H9 (cell line): ENCODE data around the gene GJB4. TPM values are rescaled to one million over a fixed set of nuclear protein-coding genes. Genes with fewer than 3 reads are reported as not detected.

Experiments
- DNase-seq: peaks from one replicate; pipeline ENCODE4 v3.0.0-alpha.2; 2017
- H2AFZ ChIP-seq: one replicate; pipeline ENCODE4 v1.6.1; 2013; ENCODE audit warnings: mild to moderate bottlenecking, low read length, control low read depth, moderate library complexity
- H2AK5ac ChIP-seq: 2 replicates; pipeline ENCODE4 v1.6.1; 2013; ENCODE audit warnings: low read length, control low read depth, mixed read lengths; ENCODE audit not compliant: insufficient read length
- H2BK120ac ChIP-seq: one replicate; pipeline ENCODE4 v1.6.1; 2013; ENCODE audit warnings: low read depth, mild to moderate bottlenecking, low read length, control low read depth, inconsistent platforms; ENCODE audit not compliant: poor library complexity, severe bottlenecking
- H2BK12ac ChIP-seq: 2 replicates; pipeline ENCODE4 v1.6.1; 2013; ENCODE audit warnings: low read length, control low read depth, mixed read lengths, low read depth; ENCODE audit not compliant: insufficient read length
- H2BK15ac ChIP-seq: 2 replicates; pipeline ENCODE4 v1.6.1; 2013; ENCODE audit warnings: low read depth, low read length, control low read depth
- H2BK20ac ChIP-seq: one replicate; pipeline ENCODE4 v1.6.1; 2013; ENCODE audit warnings: low read depth, mild to moderate bottlenecking, low read length, control low read depth, inconsistent platforms; ENCODE audit not compliant: poor library complexity, severe bottlenecking
- H2BK5ac ChIP-seq: 2 replicates; pipeline ENCODE4 v1.6.1; 2013; ENCODE audit warnings: low read length, control low read depth, mixed read lengths; ENCODE audit not compliant: insufficient read length
- H3K14ac ChIP-seq: 2 replicates; pipeline ENCODE4 v1.6.1; 2013; ENCODE audit warnings: low read length, control low read depth; ENCODE audit not compliant: insufficient read depth
- H3K18ac ChIP-seq: 2 replicates; pipeline ENCODE4 v1.6.1; 2013; ENCODE audit warnings: low read depth, mild to moderate bottlenecking, mixed read lengths, low read length, control low read depth; ENCODE audit not compliant: insufficient read length
- H3K23ac ChIP-seq: 2 replicates; pipeline ENCODE4 v1.6.1; 2013; ENCODE audit warnings: low read length, control low read depth, mixed read lengths, low read depth; ENCODE audit not compliant: insufficient read length
- H3K23me2 ChIP-seq: 2 replicates; pipeline ENCODE4 v1.6.1; 2013; ENCODE audit warnings: low read depth, mild to moderate bottlenecking, mixed read lengths, low read length, control low read depth; ENCODE audit not compliant: insufficient read length, poor library complexity, severe bottlenecking
- H3K27ac ChIP-seq: 2 replicates; pipeline ENCODE4 v1.5.1; 2013; ENCODE audit warnings: low read length, control low read depth, mixed read lengths, low read depth; ENCODE audit not compliant: insufficient read length
- H3K27me3 ChIP-seq: 2 replicates; pipeline ENCODE4 v1.6.1; 2013; ENCODE audit warnings: low read length, control low read depth, inconsistent platforms; ENCODE audit not compliant: insufficient read depth
- H3K4ac ChIP-seq: 2 replicates; pipeline ENCODE4 v1.6.1; 2013; ENCODE audit warnings: low read depth, mild to moderate bottlenecking, control low read depth, inconsistent platforms, low read length, moderate library complexity
- H3K4me1 ChIP-seq: 2 replicates; pipeline ENCODE4 v1.6.1; 2013; ENCODE audit warnings: low read length, control low read depth, inconsistent platforms; ENCODE audit not compliant: insufficient read depth
- H3K4me2 ChIP-seq: 2 replicates; pipeline ENCODE4 v1.6.1; 2013; ENCODE audit warnings: low read length, control low read depth, mixed read lengths; ENCODE audit not compliant: insufficient read length, insufficient read depth
- H3K56ac ChIP-seq: 2 replicates; pipeline ENCODE4 v1.6.1; 2013; ENCODE audit warnings: low read depth, mild to moderate bottlenecking, mixed read lengths, low read length, control low read depth; ENCODE audit not compliant: insufficient read length
- H3K79me1 ChIP-seq: 2 replicates; pipeline ENCODE4 v1.6.1; 2013; ENCODE audit warnings: low read depth, mild to moderate bottlenecking, moderate library complexity, low read length, control low read depth, inconsistent platforms; ENCODE audit not compliant: insufficient read depth, poor library complexity, severe bottlenecking
- H3K79me2 ChIP-seq: 2 replicates; pipeline ENCODE4 v1.6.1; 2013; ENCODE audit warnings: low read length, control low read depth, inconsistent platforms; ENCODE audit not compliant: insufficient read depth
- H3K9ac ChIP-seq: 2 replicates; pipeline ENCODE4 v1.6.1; 2013; ENCODE audit warnings: low read length, control low read depth, mixed read lengths; ENCODE audit not compliant: insufficient read length; ENCODE audit errors: extremely low read depth
- H3K9me3 ChIP-seq: one replicate; pipeline ENCODE4 v1.6.1; 2013; ENCODE audit warnings: low read depth, low read length, inconsistent platforms; ENCODE audit not compliant: control insufficient read depth
- H3T11ph ChIP-seq: one replicate; pipeline ENCODE4 v1.6.1; 2013; ENCODE audit warnings: mild to moderate bottlenecking, low read length, control low read depth, inconsistent platforms
- H4K20me1 ChIP-seq: one replicate; pipeline ENCODE4 v1.6.1; 2013; ENCODE audit not compliant: control insufficient read depth, insufficient read length, insufficient read depth
- H4K5ac ChIP-seq: 2 replicates; pipeline ENCODE4 v1.6.1; 2013; ENCODE audit warnings: low read depth, mild to moderate bottlenecking, mixed read lengths, low read length, control low read depth; ENCODE audit not compliant: insufficient read length
- H4K8ac ChIP-seq: replicated peaks from 2 replicates; pipeline ENCODE4 v1.6.1; 2013; ENCODE audit warnings: low read length, control low read depth, mixed read lengths, low read depth; ENCODE audit not compliant: insufficient read length
- H4K91ac ChIP-seq: 2 replicates; pipeline ENCODE4 v1.6.1; 2013; ENCODE audit warnings: low read depth, mild to moderate bottlenecking, moderate library complexity, mixed read lengths, low read length, control low read depth; ENCODE audit not compliant: insufficient read length
- H3K27ac Mint-ChIP-seq, 3 experiments: 2 replicates in 2 of 3; 3 replicates in 1 of 3; pipeline ENCODE4 v1.8.0; 2020 to 2021; ENCODE audit warnings: mixed read lengths in 3 of 3, mild to moderate bottlenecking in 1 of 3, moderate library complexity in 1 of 3
- H3K27me3 Mint-ChIP-seq: 2 replicates; pipeline ENCODE4 v1.8.0; 2021; ENCODE audit warnings: low read depth, mild to moderate bottlenecking, moderate library complexity, mixed read lengths
- H3K36me3 Mint-ChIP-seq, 3 experiments: 2 replicates in 2 of 3; 3 replicates in 1 of 3; pipeline ENCODE4 v1.8.0; 2020 to 2021; ENCODE audit warnings: low read depth in 3 of 3, mixed read lengths in 3 of 3; ENCODE audit not compliant: insufficient read depth in 1 of 3
- H3K4me1 Mint-ChIP-seq, 2 experiments: 2 replicates each; pipeline ENCODE4 v1.8.0; 2020; ENCODE audit warnings: mixed read lengths in 2 of 2
- H3K4me3 Mint-ChIP-seq, 2 experiments: 2 replicates in 1 of 2; 3 replicates in 1 of 2; pipeline ENCODE4 v1.8.0; 2020 to 2021; ENCODE audit warnings: mild to moderate bottlenecking in 2 of 2, mixed read lengths in 2 of 2, moderate library complexity in 1 of 2
- H3K9me3 Mint-ChIP-seq, 2 experiments: 2 replicates in 1 of 2; 3 replicates in 1 of 2; pipeline ENCODE4 v1.8.0; 2020; ENCODE audit warnings: mild to moderate bottlenecking in 2 of 2, mixed read lengths in 2 of 2, moderate library complexity in 1 of 2
- CTCF ChIP-seq: fragments of 200-600 bp; sonication (generic); conservative IDR thresholded peaks from 3 replicates; pipeline ENCODE4 v1.8.0; 2021; ENCODE audit warnings: antibody characterized with exemption, mild to moderate bottlenecking
- whole genome bisulfite sequencing: extraction: QIAGEN DNeasy Blood & Tissue Kit; methylation state at CpG from one replicate; pipeline ENCODE4 v1.1.7; 2013; ENCODE audit warnings: missing lambda C conversion rate, low lambda C conversion rate, mixed read lengths; ENCODE audit not compliant: insufficient read length; ENCODE audit errors: extremely low coverage; 5-methylcytosine and 5-hydroxymethylcytosine counted together
- total RNA-seq: library from RNA; stranded (reverse); gene quantifications from 2 replicates; pipeline ENCODE4 v1.2.1, GENCODE V29; 2021

GJB4 gene
- total RNA-seq, 1 experiment from 2014 or later, result not detected

- no peak overlapping the region for H3K27ac ChIP-seq
- H3K9ac ChIP-seq, result no peak overlapping the region
- H3K4ac ChIP-seq, result no peak overlapping the region
- H3K27me3 Mint-ChIP-seq, result peaks cover 5% of the 10 kb centered on the region
- no peak overlapping the region for H4K91ac ChIP-seq
- no peaks in the 10 kb centered on the region; the same call in 1 of the 2 replicates for H3K4me1 ChIP-seq
- H4K5ac ChIP-seq, result no peak overlapping the region
- no peak overlapping the region for H3K14ac ChIP-seq
- no peak for DNase-seq
- no peaks in the 10 kb centered on the region for H3K27me3 ChIP-seq
- no peak overlapping the region for H2BK12ac ChIP-seq
- no peaks in the 10 kb centered on the region for H3K9me3 ChIP-seq
- H3K27ac Mint-ChIP-seq, result no peak overlapping the region
- no peaks in the 10 kb centered on the region for H3K79me1 ChIP-seq
- H3T11ph ChIP-seq, result no peak overlapping the region
- H3K79me2 ChIP-seq, result no peaks in the 10 kb centered on the region
- no peak overlapping the region for H2BK15ac ChIP-seq
- H2BK5ac ChIP-seq, result no peak overlapping the region
- H3K4me1 Mint-ChIP-seq, result peaks cover 12 to 14% of the 10 kb centered on the region in 2 experiments
- H3K4me2 ChIP-seq, result no peak overlapping the region
- no peak overlapping the region for H3K23ac ChIP-seq
- H2BK20ac ChIP-seq, result no peak overlapping the region
- no peak for TF ChIP-seq CTCF
- no peak overlapping the region for H3K56ac ChIP-seq
- no peaks in the 10 kb centered on the region; a peak in 3 of 5 replicates for H3K9me3 Mint-ChIP-seq
- no peaks in the 10 kb centered on the region for H3K23me2 ChIP-seq
- H4K8ac ChIP-seq, result no peak overlapping the region
- H4K20me1 ChIP-seq, result no peaks in the 10 kb centered on the region
- no peaks in the 10 kb centered on the region for H3K36me3 Mint-ChIP-seq
- no peak overlapping the region for H2BK120ac ChIP-seq
- no peak overlapping the region for H3K4me3 Mint-ChIP-seq
- WGBS, result no CpG with 5 or more reads among the region's 6 CpGs
- H3K18ac ChIP-seq, result no peak overlapping the region
- H2AFZ ChIP-seq, result no peak overlapping the region
- H2AK5ac ChIP-seq, result no peak overlapping the region
These were observed 40.7 kb downstream of the GJB4 start for GRCh38 chr1:34800214-34800613.
